ENCODE data around the gene INPP4A. TPM values are rescaled to one million over a fixed set of nuclear protein-coding genes. Genes with fewer than 3 reads are reported as not detected.
A peak's percentile ranks its signal among the peaks of the same experiment; 100 is the strongest.

The INPP4A gene
- total and polyA plus RNA-seq, 2 of the 13 experiments (the other 11 are each of a cell fraction or from before 2014, with no cell fraction given), result 10.1 to 10.9 TPM

GRCh38 chr2:98445683-98446581 is 1.3 kb downstream of the INPP4A start (continued):
- 0 out of 2 replicates have a peak, but pooled peaks have one; percentile 78 for TF ChIP-seq CENPBD1 (CRISPR knock-in tag; IDR thresholded peaks at IDR 0.05; ENCODE audit: borderline replicate concordance, low read depth)
- peak; percentile 60; the same call in 1 of the 2 replicates for TF ChIP-seq ZBTB4 (CRISPR knock-in tag; IDR thresholded peaks at IDR 0.05; ENCODE audit: borderline replicate concordance)
- 0 out of 2 replicates have a peak, but pooled peaks have one; percentile 52 for TF ChIP-seq ZNF512B (CRISPR knock-in tag; IDR thresholded peaks at IDR 0.05; ENCODE audit: borderline replicate concordance)
- TF ChIP-seq MAFK (conservative IDR thresholded peaks at IDR 0.05 in 1 of 2, IDR thresholded peaks at IDR 0.05 in 1 of 2; ENCODE audit: low read length in 2 of 2), result peak in 1 of 2 experiments; percentile 19; a peak in 1 of 4 replicates
- TF ChIP-seq ZNF567 (CRISPR knock-in tag; IDR thresholded peaks at IDR 0.05; ENCODE audit: borderline replicate concordance), result 0 out of 2 replicates have a peak, but pooled peaks have one; percentile 28
- peak; percentile 70; the same call in 1 of the 2 replicates for TF ChIP-seq ZNF501 (CRISPR knock-in tag; IDR thresholded peaks at IDR 0.05)
- TF ChIP-seq ZNF687 (CRISPR knock-in tag; IDR thresholded peaks at IDR 0.05), result peak; percentile 32; the same call in 1 of the 2 replicates
- TF ChIP-seq ZNF281 (CRISPR knock-in tag; IDR thresholded peaks at IDR 0.05; ENCODE audit: borderline replicate concordance), result peak; percentile 50; the same call in 1 of the 2 replicates
- 0 out of 2 replicates have a peak, but pooled peaks have one; percentile 3 for TF ChIP-seq ZNF546 (CRISPR knock-in tag; conservative IDR thresholded peaks at IDR 0.05)
